GM19395 (cell line): ENCODE measurements around the gene INF2.
"Not testable (repeated sequence)": the region's sequence is repeated elsewhere in the genome, so short reads cannot be mapped to it uniquely, and the experiment has no call there.

ENCODE experiments used
- ATAC-seq: cut with Tn5 transposase; IDR thresholded peaks from one replicate; pipeline ENCODE4 v1.9.1; 2021; ENCODE audit warnings: mild to moderate bottlenecking, moderate library complexity; ENCODE audit not compliant: unreplicated experiment

INF2 gene

DNA sequence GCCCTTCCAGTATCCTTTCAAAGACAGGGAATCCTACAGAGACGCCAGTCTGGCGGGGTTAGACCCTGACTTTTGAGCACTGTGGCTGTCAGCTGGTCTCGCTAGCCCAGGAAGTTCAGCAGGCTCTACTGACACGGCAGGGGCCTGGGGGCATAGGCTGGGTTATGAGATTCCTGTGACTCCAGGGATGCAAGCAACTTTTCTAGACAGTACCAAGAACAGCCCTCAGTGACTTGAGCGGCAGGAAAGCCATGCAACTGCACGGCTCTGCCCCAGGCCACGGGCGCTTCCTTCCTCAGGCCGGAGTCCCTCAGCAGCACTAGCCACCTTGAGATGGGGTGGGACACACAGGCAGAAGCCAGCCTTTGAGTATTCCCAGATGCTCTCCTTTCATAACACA, 58.5 kb downstream of the INF2 start:
- ATAC-seq, result no peak

GRCh38 chr14:104749111-104749649, 59.8 kb downstream of the INF2 start:
- no peak for ATAC-seq

GRCh38 chr14:104750056-104750752, 60.8 kb downstream of the INF2 start:
- ATAC-seq, result no peak

DNA sequence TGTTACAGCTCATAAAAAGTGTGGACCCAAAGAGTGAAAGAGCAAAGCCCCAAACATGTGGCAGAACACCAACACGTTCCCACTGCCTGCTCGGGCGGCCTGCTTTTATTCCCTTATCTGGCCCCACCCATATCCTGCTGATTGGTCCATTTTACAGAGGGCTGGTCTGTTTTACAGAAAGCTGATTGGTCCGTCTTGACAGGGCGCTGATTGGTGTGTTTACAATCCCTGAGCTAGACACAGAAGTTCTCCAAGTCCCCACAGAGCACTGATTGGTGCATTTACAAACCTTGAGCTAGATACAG, 61.3 kb downstream of the INF2 start:
- not testable (repeated sequence) for ATAC-seq

DNA sequence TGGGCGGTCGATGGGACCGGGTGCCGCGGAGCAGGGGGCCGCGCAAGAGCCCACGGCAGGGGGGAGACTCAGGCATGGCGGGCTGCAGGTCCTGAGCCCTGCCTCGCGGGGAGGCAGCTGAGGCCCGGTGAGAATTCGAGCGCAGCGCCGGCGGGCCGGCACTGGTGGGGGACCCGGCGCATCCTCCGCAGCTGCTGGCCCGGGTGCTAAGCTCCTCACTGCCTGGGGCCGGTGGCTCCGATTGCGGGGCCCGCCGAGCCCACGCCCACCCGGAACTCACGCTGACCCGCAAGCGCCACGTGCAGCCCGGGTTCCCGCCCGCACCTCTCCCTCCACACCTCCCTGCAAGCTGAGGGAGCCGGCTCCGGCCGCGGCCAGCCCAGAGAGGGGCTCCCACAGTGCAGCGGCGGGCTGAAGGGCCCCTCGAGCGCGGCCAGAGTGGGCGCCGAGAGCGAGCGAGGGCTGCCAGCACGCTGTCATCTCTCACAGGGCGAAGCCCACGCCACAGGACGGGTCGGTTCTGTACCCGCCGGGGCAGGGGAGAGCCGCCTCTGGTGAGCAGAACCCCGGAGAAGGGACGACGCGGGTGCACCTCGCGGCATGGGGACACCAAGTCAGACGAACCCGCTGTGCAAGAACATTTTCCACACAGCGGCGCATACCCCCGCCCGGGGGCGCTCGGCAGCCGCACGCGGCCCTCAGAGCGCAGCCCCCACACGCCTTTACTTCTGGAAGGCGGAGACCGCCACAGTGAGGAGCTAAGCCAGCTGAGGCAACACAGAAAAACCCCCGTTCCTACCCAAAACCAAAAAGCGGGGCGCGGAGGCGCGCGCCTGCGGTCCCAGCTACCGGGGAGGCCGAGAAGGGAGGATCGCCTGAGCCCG, 62.4 kb downstream of the INF2 start:
- ATAC-seq, result no peak

DNA sequence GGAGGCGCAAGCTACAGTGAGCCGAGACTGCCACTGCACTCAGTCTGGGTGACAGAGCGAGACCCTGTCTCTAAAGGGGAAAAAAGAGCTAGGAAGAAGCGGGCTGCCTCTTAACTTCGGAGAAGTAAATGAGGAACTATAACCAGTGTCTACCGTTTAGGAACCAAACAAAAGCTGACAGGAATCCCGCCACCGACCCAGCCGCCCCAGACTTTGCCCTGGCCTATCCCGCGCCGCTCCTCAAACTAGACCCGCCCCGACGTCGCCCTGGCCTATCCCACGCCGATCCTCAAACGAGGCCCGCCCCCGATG, 63.0 kb downstream of the INF2 start:
- peak; percentile 86 for ATAC-seq

GRCh38 chr14:104752735-104753527, 63.5 kb downstream of the INF2 start, which contains the start of gene SIVA1:
Gene SIVA1, plus strand, starts transcription at chr14:104753147. Its CDS starts 55 bp downstream, at chr14:104753202.
- ATAC-seq, result peak; percentile 86

GRCh38 chr14:104753528-104754212, 64.3 kb downstream of the INF2 start:
- ATAC-seq, result no peak

- ATAC-seq, result no peak
Measured at GRCh38 chr14:104754213-104754851, 64.9 kb downstream of the INF2 start.

DNA sequence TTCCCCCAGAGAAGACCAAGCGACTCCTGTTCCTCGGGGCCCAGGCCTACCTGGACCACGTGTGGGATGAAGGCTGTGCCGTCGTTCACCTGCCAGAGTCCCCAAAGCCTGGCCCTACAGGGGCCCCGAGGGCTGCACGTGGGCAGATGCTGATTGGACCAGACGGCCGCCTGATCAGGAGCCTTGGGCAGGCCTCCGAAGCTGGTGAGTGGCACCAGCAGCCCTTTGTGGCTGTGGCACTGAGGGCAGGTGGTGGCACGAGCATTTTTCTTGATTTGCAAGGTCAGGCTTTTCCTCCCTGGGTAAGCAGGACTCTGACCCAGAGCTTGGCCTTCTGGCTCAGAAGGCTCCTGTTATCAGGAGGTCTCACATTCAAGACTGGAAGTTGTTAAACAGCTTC, 66.2 kb downstream of the INF2 start:
- ATAC-seq, result no peak

GRCh38 chr14:104756477-104757237, 67.2 kb downstream of the INF2 start:
- no peak for ATAC-seq

GRCh38 chr14:104757238-104757585, 67.8 kb downstream of the INF2 start:
- no peak for ATAC-seq

GRCh38 chr14:104757681-104758392, 68.4 kb downstream of the INF2 start:
- ATAC-seq, result no peak

DNA sequence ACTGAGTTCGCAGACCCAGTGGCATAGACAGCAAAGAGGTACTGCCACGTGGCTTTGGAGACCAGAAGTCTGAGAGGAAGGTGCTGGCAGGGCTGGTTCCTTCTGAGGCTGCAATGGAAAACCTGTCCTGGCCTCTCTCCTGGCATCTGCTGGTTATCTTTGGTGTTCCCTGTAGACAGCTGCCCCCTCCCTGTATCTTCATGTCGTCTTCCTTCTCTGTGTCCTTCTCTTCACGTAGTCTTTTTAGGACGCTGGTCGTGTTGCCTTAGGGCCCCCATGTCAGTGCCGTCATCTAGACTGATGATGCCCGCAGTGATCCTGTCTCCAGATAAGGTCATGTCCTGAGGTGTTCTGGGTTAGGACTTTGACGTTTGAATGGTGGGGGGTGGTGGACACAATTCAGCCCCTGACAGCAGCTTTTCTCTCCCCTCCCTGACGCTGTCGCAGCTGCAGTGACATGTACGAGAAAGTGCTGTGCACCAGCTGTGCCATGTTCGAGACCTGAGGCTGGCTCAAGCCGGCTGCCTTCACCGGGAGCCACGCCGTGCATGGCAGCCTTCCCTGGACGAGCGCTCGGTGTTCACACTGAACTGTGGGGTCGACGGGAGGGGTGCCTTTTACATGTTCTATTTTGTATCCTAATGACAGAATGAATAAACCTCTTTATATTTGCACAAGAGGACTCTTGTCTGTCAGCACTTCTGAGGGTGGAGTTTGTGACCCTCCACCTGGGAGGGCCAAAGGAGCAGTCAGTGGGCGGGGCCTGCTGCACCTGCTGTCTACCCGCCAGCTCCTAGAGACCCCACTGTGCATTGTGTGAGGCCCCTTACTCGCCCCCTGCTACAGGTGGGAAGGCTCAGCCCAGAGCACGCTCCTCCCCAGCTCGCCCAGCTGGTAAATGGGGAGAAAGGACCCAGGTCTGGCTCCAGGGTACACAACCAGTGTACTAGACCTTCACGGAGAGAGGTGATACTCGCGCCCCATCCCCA, 69.9 kb downstream of the INF2 start:
- ATAC-seq, result no peak

DNA sequence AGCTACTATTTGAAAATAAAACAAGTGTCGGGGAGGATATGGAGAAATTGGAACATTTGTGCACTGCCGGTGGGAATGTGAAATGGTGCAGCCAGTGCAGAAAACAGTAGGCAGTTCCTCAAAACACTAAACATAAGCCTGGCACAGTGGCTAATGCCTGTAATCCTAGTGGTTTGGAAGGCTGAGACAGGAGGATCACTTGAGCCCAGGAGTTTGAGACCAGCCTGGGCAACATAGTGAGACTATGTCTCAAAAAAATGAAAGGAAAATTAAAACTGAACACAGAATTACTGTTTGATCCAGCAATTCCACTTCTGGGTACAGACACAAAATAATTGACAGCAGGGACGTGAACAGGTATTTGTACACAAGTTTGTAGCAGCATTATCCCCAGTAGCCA, 76.1 kb downstream of the INF2 start:
- ATAC-seq, result no peak

DNA sequence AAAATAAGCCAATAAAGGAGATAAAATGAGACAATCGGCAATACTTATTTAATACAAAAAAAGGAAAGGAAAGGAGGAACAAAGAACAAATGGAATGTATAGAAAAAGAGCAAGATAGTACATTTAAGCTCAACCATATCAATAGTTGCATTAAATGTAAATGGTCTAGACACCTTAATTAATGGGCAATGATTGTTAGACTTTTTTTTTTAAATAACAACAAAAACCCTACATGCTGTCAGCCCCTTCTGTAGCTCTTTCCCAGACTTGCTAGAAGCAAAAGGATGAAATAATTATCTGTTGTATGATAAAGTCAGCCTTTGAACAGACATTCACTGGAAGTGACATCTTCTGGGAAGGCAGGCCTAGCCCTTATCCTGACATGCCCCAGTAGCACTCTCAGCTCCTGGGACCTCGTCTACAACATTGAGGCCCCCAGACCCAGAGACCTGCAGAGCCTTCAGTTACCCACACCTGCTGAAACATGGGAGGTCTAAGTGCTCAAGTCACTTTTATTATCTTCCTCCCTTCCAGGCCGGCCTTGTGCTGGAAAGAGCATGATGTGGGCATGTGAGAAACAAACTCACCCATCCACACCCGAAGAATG, 76.9 kb downstream of the INF2 start:
- no peak for ATAC-seq

DNA sequence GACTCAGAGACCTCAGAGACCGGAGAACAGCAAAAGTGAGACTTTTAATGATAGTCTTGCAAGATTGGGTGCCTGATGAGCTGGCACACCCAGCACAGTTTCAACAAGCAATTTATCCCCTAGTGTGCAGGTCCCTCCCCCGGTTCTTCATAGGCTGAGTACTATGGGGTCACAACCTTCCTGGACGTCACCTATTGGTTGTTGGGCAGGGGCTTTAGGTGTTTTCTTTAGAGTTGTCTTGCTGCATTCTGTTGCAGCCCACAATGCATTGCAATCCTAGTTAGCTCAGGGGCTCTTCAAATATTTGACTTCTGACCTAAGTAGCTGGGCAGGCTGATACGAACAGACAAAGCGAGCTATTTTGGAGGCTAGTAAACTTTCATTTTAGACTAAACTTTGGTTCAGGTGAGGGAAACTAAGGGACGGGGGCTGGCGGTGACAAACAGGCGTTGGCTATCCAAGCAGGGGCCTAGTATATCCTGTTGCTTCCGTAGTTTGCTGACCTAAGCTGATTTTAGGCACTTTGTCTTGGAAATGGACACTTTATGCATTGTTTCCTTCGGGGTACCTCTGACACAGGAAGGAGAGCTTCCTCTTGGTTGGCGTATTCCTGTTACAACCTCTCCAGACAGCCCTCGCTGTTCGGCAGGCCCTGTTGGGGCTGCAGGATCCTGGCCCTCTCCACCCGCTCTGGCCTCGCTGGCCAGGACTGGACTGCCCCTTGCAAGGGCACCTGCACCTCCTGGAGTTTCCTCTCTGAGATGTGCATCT, 77.6 kb downstream of the INF2 start:
- no peak for ATAC-seq
